Thoracic aorta (tissue), 2 donors: ENCODE data around the gene UFSP1. TPM values are rescaled to one million over a fixed set of nuclear protein-coding genes. Genes with fewer than 3 reads are reported as not detected.
A peak's percentile ranks its signal among the peaks of the same experiment; 100 is the strongest.

Experiments used
- ATAC-seq: fragments of 150-250 bp; one replicate; pipeline ENCODE4 v1.8.0; 2017; ENCODE audit warnings: low read depth; ENCODE audit not compliant: insufficient number of reproducible peaks, low FRiP score
- DNase-seq: peaks from one replicate; pipeline ENCODE4 v3.0.0-alpha.2; 2020; ENCODE audit warnings: low spot score
- H3K27ac ChIP-seq, 2 donors: fragments of 200-600 bp; sonication (generic); 1 replicate in 1 of 2; 2 replicates in 1 of 2; pipeline ENCODE4 v1.5.1; 2016; ENCODE audit warnings: mild to moderate bottlenecking in 2 of 2, moderate library complexity in 2 of 2
- H3K27me3 ChIP-seq: fragments of 200-600 bp; sonication (generic); replicated peaks from 2 replicates; pipeline ENCODE4 v1.6.0; 2016; ENCODE audit warnings: mild to moderate bottlenecking; ENCODE audit not compliant: insufficient read depth
- H3K36me3 ChIP-seq: fragments of 200-600 bp; sonication (generic); one replicate; pipeline ENCODE4 v1.5.1; 2016
- H3K4me1 ChIP-seq, 2 donors: fragments of 200-600 bp; sonication (generic); 1 replicate in 1 of 2; 2 replicates in 1 of 2; pipeline versions ENCODE4 v1.5.1 to v1.6.0; 2016; ENCODE audit warnings: low read depth in 2 of 2, mild to moderate bottlenecking in 1 of 2; ENCODE audit not compliant: control insufficient read depth in 1 of 2
- H3K4me3 ChIP-seq: fragments of 200-600 bp; sonication (generic); 2 replicates; pipeline ENCODE4 v1.5.1; 2016; ENCODE audit warnings: mild to moderate bottlenecking
- H3K9me3 ChIP-seq: fragments of 200-600 bp; sonication (generic); 2 replicates; pipeline ENCODE4 v1.5.1; 2016
- CTCF ChIP-seq: fragments of 200-600 bp; sonication (generic); IDR thresholded peaks from one replicate; pipeline ENCODE4 v1.5.1; 2019; ENCODE audit warnings: antibody characterized with exemption
- total RNA-seq, 2 donors: library from RNA; depleted of rRNA; stranded (reverse); fragments of >200 nt; gene quantifications; one replicate each; pipeline versions ENCODE4 v1.1.0 to v1.2.3, GENCODE V29; 2016

Gene UFSP1
- total RNA-seq, 2 donors from 2014 or later = 2.7 to 4.1 TPM

DNA sequence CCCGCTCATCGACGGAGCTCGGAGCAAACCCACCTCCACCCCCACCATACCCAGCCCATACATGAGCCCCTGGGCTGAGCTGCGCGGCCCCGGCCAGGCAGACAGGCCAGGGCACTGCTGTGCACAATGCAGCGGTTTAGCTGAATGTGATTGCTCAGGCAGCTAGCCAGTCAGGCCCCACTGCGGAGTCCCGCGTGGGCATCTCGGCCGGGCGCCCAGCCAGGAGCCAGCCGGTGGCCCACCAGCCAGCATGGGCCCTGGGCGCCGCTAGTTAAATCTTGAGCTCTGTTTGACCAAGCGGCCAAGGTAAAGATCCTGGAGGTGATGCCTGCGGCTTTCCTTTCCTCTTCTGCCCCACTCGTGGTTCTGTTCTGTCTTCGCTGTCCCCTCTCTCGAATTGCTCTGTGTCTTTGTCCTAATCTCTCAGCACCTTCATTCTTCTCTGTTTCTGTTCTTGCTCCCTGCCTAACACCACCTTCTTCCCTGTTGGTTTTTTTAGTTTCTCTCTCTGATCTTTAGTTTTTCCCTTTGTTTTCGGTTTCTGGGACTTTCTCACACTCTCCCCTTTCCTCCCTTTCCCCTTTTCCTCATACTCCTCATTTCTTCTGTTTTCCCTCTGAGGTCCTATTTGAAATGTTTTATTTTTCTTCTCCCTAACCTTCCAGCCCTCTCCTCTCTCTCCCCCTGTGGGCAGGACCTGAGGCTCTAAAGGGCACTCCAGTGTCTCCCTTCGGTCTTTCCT lies 6.6 kb downstream of the UFSP1 start:
- Histone ChIP-seq H3K4me3 (no peak overlapping the region), H3K27ac (peak overlapping the region in 1 of 2 donors; percentile 4), H3K27me3 (no peaks in the 10 kb centered on the region), H3K9me3 (no peaks in the 10 kb centered on the region), H3K4me1 (peaks cover 1 to 20% of the 10 kb centered on the region in 2 donors), H3K36me3 (peaks cover 71% of the 10 kb centered on the region)
- DNase-seq (no peak), ATAC-seq (no peak)
- TF ChIP-seq CTCF = no peak

DNA sequence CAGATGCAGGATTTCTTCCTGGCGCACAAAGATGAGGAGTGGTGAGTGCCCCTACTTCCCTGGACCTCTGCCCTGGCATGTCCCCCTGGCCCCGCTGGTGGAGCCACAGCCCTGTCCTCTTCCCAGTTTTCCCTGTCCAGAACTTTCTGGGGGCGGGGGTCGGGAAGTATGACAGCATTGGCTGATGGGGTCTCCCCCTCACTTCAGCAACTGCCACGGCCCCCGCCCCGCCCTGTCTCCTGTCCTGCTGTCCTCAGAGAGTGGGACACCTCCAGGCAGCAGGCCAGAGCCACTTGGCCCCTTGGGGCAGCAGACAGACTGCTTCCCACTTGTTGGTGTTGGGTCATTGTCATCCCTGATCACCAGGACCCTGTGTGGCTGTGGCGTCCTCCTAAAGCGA lies 7.3 kb downstream of the UFSP1 start:
- DNase-seq (no peak), ATAC-seq (no peak)
- no peak overlapping the region for H3K27ac ChIP-seq
- no peak overlapping the region for H3K4me3 ChIP-seq
- peaks cover 69% of the 10 kb centered on the region for H3K36me3 ChIP-seq
- H3K9me3 ChIP-seq = no peaks in the 10 kb centered on the region
- H3K4me1 ChIP-seq = peaks cover 0 to 25% of the 10 kb centered on the region in 2 donors
- TF ChIP-seq CTCF = no peak
- no peaks in the 10 kb centered on the region for H3K27me3 ChIP-seq

- H3K4me1 ChIP-seq = peaks cover 9 to 36% of the 10 kb centered on the region in 2 donors
- no peak for ATAC-seq
- H3K4me3 ChIP-seq = no peak overlapping the region
- no peak for DNase-seq
- peaks cover 58% of the 10 kb centered on the region for H3K36me3 ChIP-seq
- no peak overlapping the region for H3K27ac ChIP-seq
- H3K9me3 ChIP-seq = no peaks in the 10 kb centered on the region
- no peaks in the 10 kb centered on the region for H3K27me3 ChIP-seq
- TF ChIP-seq CTCF = no peak
Observed at GRCh38 chr7:100881136-100881535, 8.4 kb downstream of the UFSP1 start.

GRCh38 chr7:100880645-100881044 lies 8.9 kb downstream of the UFSP1 start:
- H3K9me3 ChIP-seq = no peaks in the 10 kb centered on the region
- DNase-seq (no peak), ATAC-seq (no peak)
- no peak overlapping the region for H3K4me3 ChIP-seq
- no peaks in the 10 kb centered on the region for H3K27me3 ChIP-seq
- no peak for TF ChIP-seq CTCF
- peaks cover 13 to 41% of the 10 kb centered on the region in 2 donors for H3K4me1 ChIP-seq
- peaks cover 53% of the 10 kb centered on the region for H3K36me3 ChIP-seq
- no peak overlapping the region for H3K27ac ChIP-seq

- peaks cover 44% of the 10 kb centered on the region for H3K36me3 ChIP-seq
- DNase-seq (no peak), ATAC-seq (no peak)
- peaks cover 13 to 42% of the 10 kb centered on the region in 2 donors for H3K4me1 ChIP-seq
- no peak overlapping the region for H3K27ac ChIP-seq
- no peak for TF ChIP-seq CTCF
- H3K27me3 ChIP-seq = no peaks in the 10 kb centered on the region
- no peaks in the 10 kb centered on the region for H3K9me3 ChIP-seq
- H3K4me3 ChIP-seq = no peak overlapping the region
Observed at GRCh38 chr7:100879685-100880261, 9.7 kb downstream of the UFSP1 start.
